ENCODE measurements around the gene ANKRD45.

GRCh38 chr1:173573596-173573995, 96.1 kb downstream of the ANKRD45 start:
- no peak for TF ChIP-seq EZH2phosphoT487 (IDR thresholded peaks at IDR 0.05; ENCODE audit: insufficient read depth, low read depth)
- no peak for TF ChIP-seq EZH2 (IDR thresholded peaks at IDR 0.05; ENCODE audit: insufficient read depth, poor library complexity, severe bottlenecking)

All from GM23248 (cell line).